ENCODE results near the gene CD28.

CD28 gene

DNA sequence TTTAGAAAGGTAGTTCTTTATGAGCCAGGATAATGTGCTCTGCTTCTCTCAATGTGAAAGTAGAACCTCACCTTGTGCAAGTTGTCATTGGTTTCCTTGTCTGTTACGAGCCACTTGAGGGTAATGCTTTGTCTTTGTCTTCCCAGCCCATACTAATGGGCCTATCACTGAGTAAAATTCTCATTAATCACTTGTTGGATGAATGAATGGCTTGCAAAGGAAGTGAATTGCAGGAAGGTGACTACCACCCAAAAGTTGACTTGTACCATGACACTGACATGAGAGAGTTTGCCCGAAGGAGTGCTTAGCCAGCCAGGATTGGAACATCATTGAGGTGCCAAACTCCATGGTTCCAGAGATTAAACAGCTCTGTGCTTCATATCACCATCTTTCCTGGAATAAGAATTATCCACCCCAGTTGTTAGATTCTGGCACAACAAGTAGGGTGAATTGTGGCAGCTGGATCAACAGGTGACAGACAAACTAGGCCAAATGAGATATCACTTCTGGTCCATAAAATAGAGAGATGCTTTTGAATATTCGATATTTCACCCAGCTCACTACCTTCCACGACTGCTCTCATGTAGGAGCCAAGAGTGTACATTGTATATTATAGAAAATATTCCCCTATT lies 20.5 kb upstream of the CD28 start:
- TF ChIP-seq, protein P1, sequence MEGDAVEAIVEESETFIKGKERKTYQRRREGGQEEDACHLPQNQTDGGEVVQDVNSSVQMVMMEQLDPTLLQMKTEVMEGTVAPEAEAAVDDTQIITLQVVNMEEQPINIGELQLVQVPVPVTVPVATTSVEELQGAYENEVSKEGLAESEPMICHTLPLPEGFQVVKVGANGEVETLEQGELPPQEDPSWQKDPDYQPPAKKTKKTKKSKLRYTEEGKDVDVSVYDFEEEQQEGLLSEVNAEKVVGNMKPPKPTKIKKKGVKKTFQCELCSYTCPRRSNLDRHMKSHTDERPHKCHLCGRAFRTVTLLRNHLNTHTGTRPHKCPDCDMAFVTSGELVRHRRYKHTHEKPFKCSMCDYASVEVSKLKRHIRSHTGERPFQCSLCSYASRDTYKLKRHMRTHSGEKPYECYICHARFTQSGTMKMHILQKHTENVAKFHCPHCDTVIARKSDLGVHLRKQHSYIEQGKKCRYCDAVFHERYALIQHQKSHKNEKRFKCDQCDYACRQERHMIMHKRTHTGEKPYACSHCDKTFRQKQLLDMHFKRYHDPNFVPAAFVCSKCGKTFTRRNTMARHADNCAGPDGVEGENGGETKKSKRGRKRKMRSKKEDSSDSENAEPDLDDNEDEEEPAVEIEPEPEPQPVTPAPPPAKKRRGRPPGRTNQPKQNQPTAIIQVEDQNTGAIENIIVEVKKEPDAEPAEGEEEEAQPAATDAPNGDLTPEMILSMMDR (IDR thresholded peaks at IDR 0.05; ENCODE audit: low read depth, low read length) = no peak
- no peak for DNase-seq (ENCODE audit: extremely low read depth, low read depth)

DNA sequence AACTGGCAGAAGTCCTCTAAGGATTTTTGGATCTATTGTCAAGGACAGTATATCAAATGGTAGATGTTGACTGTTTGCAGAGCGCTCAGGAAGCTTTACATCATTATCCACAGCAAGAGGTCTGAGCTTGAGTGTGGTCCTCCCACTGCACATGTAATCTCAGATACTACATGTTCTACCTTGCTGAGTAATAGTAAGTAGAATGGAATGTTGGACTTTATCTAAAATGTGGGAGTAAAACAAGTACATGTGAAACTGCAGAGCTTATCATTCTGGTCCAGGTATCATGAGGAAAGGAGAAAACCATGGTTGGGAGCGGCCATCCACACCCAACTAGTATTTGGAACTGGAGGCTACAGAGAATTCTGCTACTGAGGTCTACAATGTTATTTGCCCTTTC lies 19.3 kb upstream of the CD28 start:
- TF ChIP-seq, protein P1 (IDR thresholded peaks at IDR 0.05; ENCODE audit: low read depth, low read length) = no peak
- no peak for DNase-seq (ENCODE audit: extremely low read depth, low read depth)

DNA sequence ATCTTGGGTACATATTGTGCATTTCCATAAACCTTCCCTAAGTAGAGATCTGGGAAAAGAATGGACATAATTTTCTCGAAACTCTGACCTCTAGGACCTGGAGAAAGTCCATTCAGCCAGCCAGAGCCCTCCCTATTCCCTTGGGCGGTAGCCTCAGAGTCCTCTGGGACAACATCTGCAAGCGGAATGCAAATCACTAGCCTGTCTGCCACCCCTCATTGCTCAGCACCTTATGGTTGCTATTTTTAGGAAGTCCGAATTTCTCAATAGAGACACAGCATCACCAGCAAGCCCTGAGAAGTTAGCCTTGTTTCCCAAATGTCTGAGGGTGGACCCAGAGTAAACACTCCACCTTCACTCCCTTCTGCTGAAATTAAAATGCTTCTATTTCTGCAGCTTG lies 17.6 kb upstream of the CD28 start:
- peak; percentile 43 for DNase-seq (ENCODE audit: extremely low read depth, low read depth)
- TF ChIP-seq, protein P1 (IDR thresholded peaks at IDR 0.05; ENCODE audit: low read depth, low read length) = no peak

DNA sequence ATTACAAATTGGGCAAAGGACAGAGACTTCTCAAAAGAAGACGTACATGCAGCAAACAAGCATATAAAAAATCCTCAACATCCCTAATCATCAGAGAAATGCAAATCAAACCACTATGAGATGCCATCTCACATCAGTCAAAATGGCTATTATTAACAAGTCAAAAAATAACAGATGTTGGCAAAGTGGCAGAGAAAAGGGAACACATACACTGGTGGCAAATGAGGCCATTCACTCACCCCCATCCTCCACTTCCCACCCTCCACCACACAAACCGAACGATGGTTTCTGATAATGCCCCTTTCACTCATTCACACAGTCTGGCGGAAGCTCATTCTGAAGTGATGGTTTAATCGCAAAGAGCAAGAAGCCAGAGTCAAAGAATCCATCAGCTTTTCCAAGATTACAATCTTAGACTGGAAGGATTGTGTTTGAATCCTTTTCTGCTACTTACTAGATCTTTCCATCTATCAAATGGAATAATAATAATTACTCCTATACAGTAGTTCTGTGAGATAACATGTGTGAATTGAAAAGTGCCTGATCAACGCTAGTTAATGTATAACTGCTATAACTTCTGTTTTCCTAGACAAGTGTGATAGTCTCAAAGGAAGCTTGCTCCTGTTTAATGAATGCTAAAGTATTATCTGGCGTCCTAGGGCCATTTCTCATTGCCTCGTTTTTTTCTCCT lies 16.9 kb upstream of the CD28 start:
- DNase-seq (ENCODE audit: extremely low read depth, low read depth) = no peak
- TF ChIP-seq, protein P1 (IDR thresholded peaks at IDR 0.05; ENCODE audit: low read depth, low read length) = no peak

DNA sequence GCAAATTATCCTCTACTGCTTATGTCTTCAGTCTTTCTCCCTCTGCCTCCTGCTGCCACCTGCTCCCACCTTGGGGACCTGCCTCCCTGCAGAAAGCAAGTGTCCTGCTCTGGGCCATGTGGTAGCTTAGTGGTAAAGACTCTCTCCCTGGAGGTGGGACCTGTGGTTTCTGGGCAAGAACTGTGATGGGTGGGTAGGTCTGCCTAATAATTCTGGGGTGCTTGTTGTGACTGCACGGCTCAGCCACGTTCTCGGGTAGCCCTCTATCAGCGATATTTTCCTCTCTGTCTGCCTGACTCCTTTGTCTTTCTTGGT lies 16.4 kb upstream of the CD28 start:
- TF ChIP-seq, protein P1 (IDR thresholded peaks at IDR 0.05; ENCODE audit: low read depth, low read length) = no peak
- DNase-seq (ENCODE audit: extremely low read depth, low read depth) = no peak

DNA sequence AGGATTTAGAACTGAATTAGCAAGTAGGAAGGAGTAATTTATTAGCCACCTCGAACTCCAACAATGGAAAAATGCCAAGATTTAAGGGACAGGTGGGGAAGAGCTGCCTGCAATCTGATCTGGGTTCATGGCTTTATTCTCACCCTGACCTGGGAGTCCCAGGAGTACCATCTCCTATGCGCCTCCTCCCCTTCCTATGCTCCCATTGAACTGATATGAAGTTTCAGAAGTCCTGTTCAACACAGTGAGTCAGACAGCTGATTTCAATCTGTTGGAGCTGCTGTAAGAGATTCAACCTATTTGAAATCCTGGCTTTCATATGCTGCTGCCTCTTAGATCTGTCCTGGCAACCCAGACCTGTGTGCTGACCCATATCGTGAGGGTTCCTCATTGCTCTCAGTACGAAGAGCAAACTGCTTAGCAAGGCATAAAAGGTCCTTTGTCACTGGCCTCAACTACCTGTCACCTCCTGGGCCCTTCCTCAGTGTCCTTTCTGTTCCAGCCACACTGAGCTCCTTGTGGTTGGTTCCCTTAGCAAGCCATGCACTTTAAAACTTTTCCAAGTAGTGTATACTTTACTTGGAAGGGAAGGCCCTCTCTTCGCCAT lies 15.9 kb upstream of the CD28 start:
- DNase-seq (ENCODE audit: extremely low read depth, low read depth) = no peak
- TF ChIP-seq, protein P1 (IDR thresholded peaks at IDR 0.05; ENCODE audit: low read depth, low read length) = no peak

DNA sequence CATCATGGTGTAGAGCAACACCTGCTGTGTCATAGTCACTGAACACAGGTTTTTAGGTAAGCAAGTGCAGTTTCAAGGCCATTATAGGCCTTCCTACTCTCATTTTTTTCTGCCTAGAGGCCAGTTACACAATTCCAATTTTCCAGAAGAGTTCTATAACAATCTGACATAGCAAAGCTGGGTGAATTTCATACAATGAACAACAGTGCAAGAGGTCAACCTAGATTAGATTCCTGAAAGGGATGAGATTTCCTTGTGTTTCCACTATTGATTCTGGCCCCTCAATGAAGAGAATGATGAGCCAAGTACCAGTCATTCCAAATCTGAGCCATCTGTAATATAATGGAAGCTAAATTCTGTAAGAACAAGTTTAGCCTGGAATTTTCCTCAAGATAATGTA lies 15.3 kb upstream of the CD28 start:
- no peak for DNase-seq (ENCODE audit: extremely low read depth, low read depth)
- TF ChIP-seq, protein P1 (IDR thresholded peaks at IDR 0.05; ENCODE audit: low read depth, low read length) = no peak
